Right ventricle myocardium inferior (tissue), 1 donor: Measurements from ENCODE around the gene RNF5. TPM values are rescaled to one million over a fixed set of nuclear protein-coding genes. Genes with fewer than 3 reads are reported as not detected.
"Not testable (repeated sequence)": the region's sequence is repeated elsewhere in the genome, so short reads cannot be mapped to it uniquely, and the experiment has no call there.

Experiments
- ATAC-seq: fragments of 200-7000 bp; cut with Tn5 transposase; one replicate; pipeline ENCODE4 v1.9.1; 2020; ENCODE audit warnings: mild to moderate bottlenecking, moderate library complexity
- DNase-seq: peaks from one replicate; pipeline ENCODE4 v3.0.0; 2021; ENCODE audit errors: missing footprints
- intact Hi-C: fragments of 100-400 bp; cut with DNase I; formaldehyde crosslinking; loops from one replicate; pipeline ENCODE4 v1.11.0; 2022
- total RNA-seq: library from RNA; stranded (reverse); fragmentation: NEBNext Ultra II Directional; extraction: Animal tissue kit (Norgen Biotek cat#: 25700); gene quantifications from one replicate; pipeline ENCODE4 v1.2.1, GENCODE V29; 2021
- donor health status: DM: no; HTN: yes; CAD: no; lungs with severe emphysema.

Gene RNF5
- total RNA-seq, 1 donor from 2014 or later, result 97.5 TPM

- intact Hi-C loops, result no loop called here
- DNase-seq, result no peak
- no peak for ATAC-seq
Observed at GRCh38 chr6:32183483-32184083, 5.4 kb downstream of the RNF5 start.

GRCh38 chr6:32184084-32184640 lies 6.0 kb downstream of the RNF5 start, which contains the start of gene AGER:
TSS of gene AGER (minus strand) at chr6:32184253. CDS start at chr6:32184222, 31 bp downstream.
- no peak for ATAC-seq
- intact Hi-C loops, result no loop called here
- DNase-seq, result no peak

GRCh38 chr6:32185681-32186131 lies 7.5 kb downstream of the RNF5 start:
- peak; percentile 72 for ATAC-seq
- intact Hi-C loops, result not testable (repeated sequence)
- peak; percentile 83 for DNase-seq

GRCh38 chr6:32186151-32186840 lies 8.1 kb downstream of the RNF5 start:
- ATAC-seq, intact Hi-C loops, DNase-seq: not testable (repeated sequence)

- intact Hi-C loops, result no loop called here
- ATAC-seq (no peak), DNase-seq (no peak)
Observed at GRCh38 chr6:32187009-32187709, 9.0 kb downstream of the RNF5 start.

- ATAC-seq, DNase-seq, intact Hi-C loops: not testable (repeated sequence)
Observed at GRCh38 chr6:32187725-32188380, 9.6 kb downstream of the RNF5 start.

GRCh38 chr6:32188381-32189068 lies 10.3 kb downstream of the RNF5 start:
- DNase-seq (no peak), ATAC-seq (no peak)
- intact Hi-C loops, result no loop called here

- no peak for ATAC-seq
- DNase-seq, result no peak
Observed at GRCh38 chr6:32189069-32189741, 11.0 kb downstream of the RNF5 start.

GRCh38 chr6:32189742-32190053 lies 11.5 kb downstream of the RNF5 start:
- intact Hi-C loops, result loop anchor here (10.0 kb wide), 1 partner anchor 1015 kb away; the partner anchor contains the start of genes HSD17B8, RING1, RXRB and SLC39A7
- ATAC-seq (no peak), DNase-seq (no peak)

More at GRCh38 chr6:32189069-32189741, 11.0 kb downstream of the RNF5 start:
- intact Hi-C loops, result no loop called here

- ATAC-seq (peak; percentile 84), DNase-seq (peak; percentile 93)
- intact Hi-C loops, result loop anchor here (10.0 kb wide), 1 partner anchor 1015 kb away; the partner anchor contains the start of genes HSD17B8, RING1, RXRB and SLC39A7
Observed at GRCh38 chr6:32190054-32190851, 12.0 kb downstream of the RNF5 start, which contains the start of gene PBX2. TSS of gene PBX2 (minus strand) at chr6:32190202. CDS start at chr6:32189915, 287 bp downstream.

GRCh38 chr6:32190911-32191677 lies 12.9 kb downstream of the RNF5 start:
- ATAC-seq (no peak), DNase-seq (no peak)
- intact Hi-C loops, result loop anchor here (10.0 kb wide), 1 partner anchor 1014 kb away; the partner anchor contains the start of genes HSD17B8, RING1, RXRB and SLC39A7

GRCh38 chr6:32191696-32192607 lies 13.7 kb downstream of the RNF5 start:
- intact Hi-C loops, result loop anchor here (10.0 kb wide), 1 partner anchor 1013 kb away; the partner anchor contains the start of genes HSD17B8, RING1, RXRB and SLC39A7
- ATAC-seq (no peak), DNase-seq (no peak)

GRCh38 chr6:32192608-32193039 lies 14.4 kb downstream of the RNF5 start, which contains the start of gene GPSM3:
TSS of gene GPSM3 (minus strand) at chr6:32192643. CDS start at chr6:32192513, 130 bp downstream.
- DNase-seq, result peak; percentile 88
- intact Hi-C loops, result loop anchor here (10.0 kb wide), 1 partner anchor 1012 kb away; the partner anchor contains the start of genes HSD17B8, RING1, RXRB and SLC39A7
- ATAC-seq, result no peak

- not testable (repeated sequence) for DNase-seq, ATAC-seq
- intact Hi-C loops, result loop anchor here (10.0 kb wide), 1 partner anchor 1012 kb away; the partner anchor contains the start of genes HSD17B8, RING1, RXRB and SLC39A7
Observed at GRCh38 chr6:32193096-32193495, 14.9 kb downstream of the RNF5 start.
